ENCODE data around the gene NPR1.

DNA sequence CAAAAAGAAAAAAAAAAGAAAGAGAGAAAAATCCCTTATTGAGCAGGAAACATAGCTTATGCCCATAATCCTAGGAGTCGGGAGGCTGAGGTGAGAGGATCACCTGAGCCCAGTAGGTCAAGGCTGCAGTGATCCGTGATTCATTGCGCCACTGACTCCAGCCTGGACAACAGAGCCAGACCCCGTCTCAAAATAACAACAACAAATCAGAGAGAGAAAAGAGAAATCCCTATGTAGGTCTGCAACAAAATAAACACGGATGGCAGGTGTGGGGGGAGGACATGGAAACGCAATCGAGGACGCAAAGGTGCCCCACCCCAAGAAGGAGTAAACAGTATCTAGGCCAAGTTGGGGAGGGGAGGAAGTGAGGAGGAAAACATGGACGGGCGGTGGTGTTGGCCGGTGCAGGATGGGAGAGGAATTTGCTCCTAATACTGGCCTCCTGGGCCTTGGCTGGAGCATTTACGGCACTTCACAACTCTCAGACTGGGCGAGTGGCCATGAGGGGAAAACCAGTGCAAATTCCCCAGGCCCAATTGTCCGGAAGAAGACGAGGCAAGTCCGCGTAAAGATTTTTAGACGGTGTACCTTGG is 45.2 kb upstream of the NPR1 start:
- TF ChIP-seq SUZ12 (IDR thresholded peaks at IDR 0.05; ENCODE audit: extremely low read depth, insufficient read depth, insufficient read length), result no peak
- no peak for TF ChIP-seq YY1 (IDR thresholded peaks at IDR 0.05; ENCODE audit: insufficient read depth, insufficient read length)
- TF ChIP-seq ZNF274 (IDR thresholded peaks at IDR 0.05; ENCODE audit: low read depth, low read length), result no peak
